Smooth muscle cell (in vitro differentiated cells): ENCODE measurements around the gene PDE4B. TPM values are rescaled to one million over a fixed set of nuclear protein-coding genes. Genes with fewer than 3 reads are reported as not detected.

Source experiments
- DNase-seq: peaks from one replicate; lab custom pipeline; 2025; ENCODE audit not compliant: unreplicated experiment; lab: John Stamatoyannopoulos, UW
- H2AFZ ChIP-seq: fragments of 200-600 bp; sonication (generic); 2 replicates; pipeline ENCODE4 v1.6.0; 2016; ENCODE audit warnings: antibody characterized with exemption, low read depth, mild to moderate bottlenecking
- H3F3A ChIP-seq: fragments of 200-600 bp; sonication (generic); 2 replicates; pipeline ENCODE4 v1.6.0; 2017; ENCODE audit warnings: antibody characterized with exemption, low read depth
- H3K27ac ChIP-seq: fragments of 200-600 bp; sonication (generic); 2 replicates; pipeline ENCODE4 v1.5.1; 2016; ENCODE audit warnings: low read depth, mild to moderate bottlenecking
- H3K27me3 ChIP-seq: fragments of 200-600 bp; sonication (generic); 2 replicates; pipeline ENCODE4 v1.6.1; 2016; ENCODE audit warnings: low read depth, mild to moderate bottlenecking
- H3K36me3 ChIP-seq: fragments of 200-600 bp; sonication (generic); 2 replicates; pipeline ENCODE4 v1.5.1; 2016; ENCODE audit warnings: low read depth
- H3K4me1 ChIP-seq: fragments of 200-600 bp; sonication (generic); 2 replicates; pipeline ENCODE4 v1.5.1; 2016; ENCODE audit warnings: low read depth
- H3K4me2 ChIP-seq: fragments of 200-600 bp; sonication (generic); 2 replicates; pipeline ENCODE4 v1.6.0; 2016; ENCODE audit warnings: mild to moderate bottlenecking
- H3K4me3 ChIP-seq: fragments of 200-600 bp; sonication (generic); 2 replicates; pipeline ENCODE4 v1.5.1; 2016; ENCODE audit warnings: mild to moderate bottlenecking
- H3K79me2 ChIP-seq: fragments of 200-600 bp; sonication (generic); 2 replicates; pipeline ENCODE4 v1.6.0; 2016; ENCODE audit warnings: low read depth, mild to moderate bottlenecking
- H3K9ac ChIP-seq: fragments of 200-600 bp; sonication (generic); 2 replicates; pipeline ENCODE4 v1.6.0; 2016; ENCODE audit warnings: low read depth
- H3K9me3 ChIP-seq: fragments of 200-600 bp; sonication (generic); replicated peaks from 2 replicates; pipeline ENCODE4 v1.5.1; 2016; ENCODE audit warnings: low read depth
- H4K20me1 ChIP-seq: fragments of 200-600 bp; sonication (generic); 2 replicates; pipeline ENCODE4 v1.6.0; 2016; ENCODE audit warnings: low read depth
- CTCF ChIP-seq: fragments of 200-600 bp; sonication (generic); IDR thresholded peaks from 2 replicates; pipeline ENCODE4 v1.5.1; 2017; ENCODE audit warnings: borderline replicate concordance, mild to moderate bottlenecking, antibody characterized with exemption; ENCODE audit not compliant: insufficient read depth, poor library complexity, severe bottlenecking
- WGBS: methylation state at CpG from one replicate; pipeline ENCODE4 v1.1.7; 2016; ENCODE audit warnings: low lambda C conversion rate; 5-methylcytosine and 5-hydroxymethylcytosine counted together
- polyA plus RNA-seq: library from polyadenylated mRNA; unstranded; fragments of >200 nt; fragmentation: Nextera tagmentation; extraction: Ambion mirVana; gene quantifications from 2 replicates; pipeline ENCODE4 v1.2.1, GENCODE V29; 2016
- total RNA-seq: library from RNA; depleted of rRNA; stranded (reverse); fragments of >200 nt; gene quantifications from 2 replicates; pipeline ENCODE4 v1.2.3, GENCODE V29; 2014

The PDE4B gene
- total and polyA plus RNA-seq, 2 experiments from 2014 or later, result 18.5 to 24.8 TPM

DNA sequence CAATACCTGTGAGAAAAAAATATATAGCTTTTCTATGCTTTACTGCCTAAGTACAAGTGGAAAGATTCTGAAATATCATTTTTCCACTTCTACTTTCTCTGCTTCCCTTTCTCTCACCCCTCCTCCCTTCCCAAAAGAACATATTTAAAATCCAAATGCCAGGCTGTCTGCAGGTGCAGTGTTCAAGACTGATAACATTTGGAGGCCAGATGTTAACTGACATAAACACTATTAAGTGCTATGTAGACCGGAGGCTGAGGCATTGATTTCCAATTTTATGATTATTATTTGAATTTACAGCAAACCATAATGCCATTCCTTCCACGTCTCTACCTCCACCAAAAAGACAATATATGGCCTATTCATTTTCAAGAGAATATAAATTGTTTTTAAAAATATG lies 444.3 kb downstream of the PDE4B start:
- 91% methylated on average over 2 of the region's 2 CpGs for WGBS
- no peak overlapping the region for H3K4me3 ChIP-seq
- no peaks in the 10 kb centered on the region for H3F3A ChIP-seq
- H3K4me1 ChIP-seq, result no peaks in the 10 kb centered on the region
- no peak for TF ChIP-seq CTCF
- H2AFZ ChIP-seq, result no peak overlapping the region
- H3K4me2 ChIP-seq, result no peak overlapping the region
- peaks cover 19% of the 10 kb centered on the region for H3K27me3 ChIP-seq
- no peak for DNase-seq
- H3K9ac ChIP-seq, result no peak overlapping the region
- no peak overlapping the region for H3K27ac ChIP-seq
- H3K36me3 ChIP-seq, result no peaks in the 10 kb centered on the region
- no peaks in the 10 kb centered on the region for H4K20me1 ChIP-seq
- no peaks in the 10 kb centered on the region for H3K9me3 ChIP-seq
- H3K79me2 ChIP-seq, result no peaks in the 10 kb centered on the region

GRCh38 chr1:66237722-66238479 lies 445.2 kb downstream of the PDE4B start:
- peaks cover 3% of the 10 kb centered on the region for H3F3A ChIP-seq
- TF ChIP-seq CTCF, result no peak
- peaks cover 19% of the 10 kb centered on the region for H3K27me3 ChIP-seq
- H3K4me2 ChIP-seq, result no peak overlapping the region
- H3K79me2 ChIP-seq, result no peaks in the 10 kb centered on the region
- no peak overlapping the region for H2AFZ ChIP-seq
- H3K4me1 ChIP-seq, result no peaks in the 10 kb centered on the region
- no peak overlapping the region for H3K4me3 ChIP-seq
- H3K27ac ChIP-seq, result no peak overlapping the region
- DNase-seq, result no peak
- no peaks in the 10 kb centered on the region for H4K20me1 ChIP-seq
- H3K9me3 ChIP-seq, result no peaks in the 10 kb centered on the region
- 61% methylated on average over 5 of the region's 5 CpGs for WGBS
- no peak overlapping the region for H3K9ac ChIP-seq
- no peaks in the 10 kb centered on the region for H3K36me3 ChIP-seq

DNA sequence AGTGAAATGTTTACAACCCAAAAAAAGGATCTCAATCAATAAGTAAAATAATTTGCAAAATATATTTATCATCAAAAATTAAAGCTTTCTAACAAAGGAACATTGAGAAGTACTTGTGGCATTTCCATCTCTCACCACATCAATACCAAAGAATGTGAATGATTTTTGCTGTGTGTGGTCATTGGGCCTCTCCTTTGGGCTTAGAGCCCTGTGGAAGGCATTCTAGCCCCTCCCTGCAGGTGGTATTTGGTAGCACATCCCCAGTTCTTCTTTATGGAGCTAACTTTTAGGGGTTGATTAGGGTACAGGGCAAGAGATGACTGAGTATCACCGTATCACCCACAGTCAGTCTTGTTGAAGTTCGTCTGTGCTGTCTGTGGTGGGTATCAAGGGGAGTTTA lies 447.1 kb downstream of the PDE4B start:
- Histone ChIP-seq H3K79me2 (no peaks in the 10 kb centered on the region), H4K20me1 (no peaks in the 10 kb centered on the region), H3K9ac (no peak overlapping the region), H3K36me3 (no peaks in the 10 kb centered on the region), H3K4me1 (peaks cover 15% of the 10 kb centered on the region), H3K4me2 (no peak overlapping the region), H3K9me3 (no peaks in the 10 kb centered on the region), H2AFZ (no peak overlapping the region), H3K4me3 (no peak overlapping the region), H3F3A (peaks cover 7% of the 10 kb centered on the region), H3K27ac (no peak overlapping the region), H3K27me3 (peaks cover 16% of the 10 kb centered on the region)
- DNase-seq, result no peak
- no peak for TF ChIP-seq CTCF
- 90% methylated on average over 2 of the region's 2 CpGs for WGBS
